Fibroblast of skin of left quadriceps (primary cell): ENCODE results near the gene ZNF277.

Experiments used
- DNase-seq, 2 experiments: peaks; one replicate each; pipeline ENCODE4 v3.0.0-alpha.2; 2013; ENCODE audit warnings: low read depth in 2 of 2

ZNF277 gene, protein sequence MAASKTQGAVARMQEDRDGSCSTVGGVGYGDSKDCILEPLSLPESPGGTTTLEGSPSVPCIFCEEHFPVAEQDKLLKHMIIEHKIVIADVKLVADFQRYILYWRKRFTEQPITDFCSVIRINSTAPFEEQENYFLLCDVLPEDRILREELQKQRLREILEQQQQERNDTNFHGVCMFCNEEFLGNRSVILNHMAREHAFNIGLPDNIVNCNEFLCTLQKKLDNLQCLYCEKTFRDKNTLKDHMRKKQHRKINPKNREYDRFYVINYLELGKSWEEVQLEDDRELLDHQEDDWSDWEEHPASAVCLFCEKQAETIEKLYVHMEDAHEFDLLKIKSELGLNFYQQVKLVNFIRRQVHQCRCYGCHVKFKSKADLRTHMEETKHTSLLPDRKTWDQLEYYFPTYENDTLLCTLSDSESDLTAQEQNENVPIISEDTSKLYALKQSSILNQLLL

DNA sequence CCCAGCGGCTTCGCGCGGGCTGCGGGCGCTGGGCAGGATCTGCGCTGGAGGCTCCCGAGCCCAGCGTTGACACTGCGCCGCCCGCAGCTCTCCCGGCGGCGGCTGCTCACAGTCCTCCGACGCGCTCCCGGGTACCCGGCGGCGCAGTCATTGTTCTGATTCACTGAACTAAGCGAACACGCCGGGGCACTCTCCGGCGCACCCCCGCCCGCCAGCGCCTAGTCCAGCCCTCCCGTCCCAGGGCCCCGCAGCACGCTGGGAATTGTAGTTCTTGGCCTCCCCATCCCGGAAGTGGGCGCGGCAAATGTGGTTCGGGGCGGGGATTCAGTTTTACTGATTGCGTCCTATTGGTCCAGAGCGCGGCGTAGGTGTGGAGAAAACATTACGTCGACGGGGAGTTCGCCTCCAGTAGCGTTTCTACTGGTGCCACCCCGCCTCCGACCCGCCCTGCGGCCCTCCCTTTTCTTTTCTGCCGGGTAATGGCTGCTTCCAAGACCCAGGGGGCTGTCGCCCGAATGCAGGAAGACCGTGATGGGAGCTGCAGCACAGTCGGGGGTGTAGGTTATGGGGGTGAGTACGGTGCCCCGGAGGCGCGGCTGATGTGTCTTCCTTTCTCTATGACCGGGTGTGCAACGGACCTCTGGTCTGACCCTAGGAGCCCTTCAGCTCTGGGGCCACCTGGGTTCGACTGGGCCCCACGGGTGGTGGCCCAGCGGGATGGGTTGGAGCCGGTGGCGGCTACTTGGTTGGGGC lies at the start of gene ZNF277, which contains the start of gene DOCK4:
Gene ZNF277 (plus strand): TSS at position 458 of the 753 bp plus-strand sequence. CDS start 22 bp downstream, at position 480.
Gene DOCK4 (minus strand): TSS at position 162 of the 753 bp plus-strand sequence. CDS start 261 bp downstream, outside the sequence.
- peak; percentile 99 for DNase-seq

GRCh38 chr7:112157072-112157471 lies 49.4 kb upstream of the ZNF277 start:
- DNase-seq: peak; percentile 53 to 62

DNA sequence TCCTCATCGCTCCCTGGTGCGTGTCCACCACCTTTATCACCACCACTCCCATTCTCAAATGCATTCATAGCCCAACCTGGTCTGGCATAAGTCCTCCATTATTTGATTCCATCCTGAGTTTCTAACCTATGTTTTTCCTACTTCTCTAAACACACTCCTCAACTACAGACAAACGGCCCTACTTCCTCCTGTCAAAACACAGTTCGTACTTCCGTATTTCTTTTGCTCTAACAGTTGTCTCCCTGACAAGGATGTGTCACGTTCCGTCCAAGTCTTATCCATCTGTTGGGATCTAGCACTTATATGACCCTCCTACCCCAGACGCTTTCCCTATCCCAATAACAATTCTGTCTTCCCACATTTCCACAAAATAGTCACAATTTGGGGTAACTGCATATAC lies 47.1 kb upstream of the ZNF277 start:
- DNase-seq: no peak

DNA sequence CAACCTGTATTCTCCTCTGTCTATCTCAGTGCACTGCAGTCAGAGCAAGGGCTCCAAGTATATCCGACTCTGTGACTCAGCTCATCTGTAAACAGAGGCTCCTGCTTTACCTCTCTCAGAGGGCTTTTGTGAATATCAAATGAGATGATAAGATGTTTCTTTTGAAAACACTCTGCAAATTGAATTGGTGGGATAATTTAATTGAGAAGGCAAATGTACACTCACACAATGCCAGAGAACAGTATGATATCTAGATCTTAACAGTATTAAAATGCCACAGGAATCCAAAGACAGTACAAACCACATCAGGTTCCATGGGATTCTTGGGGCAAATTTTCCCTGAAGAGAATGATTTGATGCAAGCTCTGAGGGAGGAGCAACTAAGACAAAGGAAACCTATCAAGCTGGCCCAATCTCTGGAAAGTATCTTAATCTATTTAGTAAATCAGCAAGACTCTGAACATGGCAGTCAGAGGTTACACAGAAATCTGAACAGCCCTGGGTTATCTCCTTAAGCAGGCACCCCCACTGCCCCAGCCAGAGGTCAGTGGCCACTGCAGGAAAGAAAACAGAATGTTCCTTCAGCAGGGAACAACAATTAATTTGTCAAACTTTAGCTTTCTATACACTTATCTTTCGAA lies 46.2 kb upstream of the ZNF277 start:
- DNase-seq: no peak

DNA sequence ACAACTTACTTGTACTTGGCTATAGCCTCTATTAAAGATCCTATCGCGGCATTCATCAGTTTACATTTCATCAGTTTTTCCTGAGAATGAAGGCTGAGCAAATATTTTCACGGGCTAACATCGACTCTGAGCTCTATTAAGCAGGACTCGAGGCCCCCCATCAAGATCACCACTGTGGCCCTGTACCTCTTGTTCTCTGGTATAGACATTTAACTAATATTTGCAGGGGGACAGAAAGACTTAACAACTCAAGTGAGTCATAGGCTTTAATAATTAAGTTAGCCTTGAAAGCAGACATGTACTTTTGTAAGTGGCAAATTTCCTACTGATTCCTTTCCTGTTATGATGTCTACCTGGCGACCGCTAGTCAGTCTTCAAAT lies 45.7 kb upstream of the ZNF277 start:
- no peak for DNase-seq

DNA sequence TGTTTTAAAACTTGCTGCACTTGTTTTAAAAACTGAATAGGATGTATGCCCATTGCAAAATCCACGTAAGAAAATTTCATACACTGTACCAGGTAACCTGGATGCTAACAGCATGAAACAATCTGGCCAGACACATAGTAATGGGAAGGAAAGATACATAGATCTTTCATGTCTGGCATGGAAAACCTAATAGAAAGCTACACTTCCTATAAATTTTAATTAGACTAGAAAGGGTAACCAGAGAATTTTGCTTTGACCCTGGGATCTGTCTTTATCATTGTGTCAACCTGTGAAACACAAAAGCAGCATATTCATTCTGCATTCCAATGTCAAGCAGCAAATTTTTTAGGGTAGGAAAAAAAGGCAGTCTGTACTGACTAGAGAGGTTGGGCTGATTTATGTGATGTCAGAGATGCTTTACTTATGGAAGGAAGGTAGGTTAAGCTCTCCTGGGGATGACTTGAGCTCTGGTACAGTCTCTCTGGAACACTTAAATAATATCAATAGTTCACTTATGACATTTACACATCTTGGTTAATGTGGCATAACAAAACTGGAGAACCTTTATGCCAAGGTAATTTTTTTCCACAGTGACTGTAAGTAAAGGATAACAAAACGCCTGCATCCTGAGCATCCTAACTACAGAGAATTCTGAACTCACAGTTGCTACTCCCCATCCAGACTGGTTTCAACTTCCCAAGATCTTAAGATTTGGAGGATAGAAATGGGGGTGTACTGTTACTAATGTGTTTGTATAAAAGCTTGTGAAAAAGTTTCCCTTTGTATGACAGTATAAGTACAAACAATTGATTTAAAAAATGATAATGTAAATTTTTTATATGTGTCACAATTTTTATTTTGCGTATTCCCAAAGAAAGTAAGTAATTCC lies 45.0 kb upstream of the ZNF277 start:
- DNase-seq: no peak

DNA sequence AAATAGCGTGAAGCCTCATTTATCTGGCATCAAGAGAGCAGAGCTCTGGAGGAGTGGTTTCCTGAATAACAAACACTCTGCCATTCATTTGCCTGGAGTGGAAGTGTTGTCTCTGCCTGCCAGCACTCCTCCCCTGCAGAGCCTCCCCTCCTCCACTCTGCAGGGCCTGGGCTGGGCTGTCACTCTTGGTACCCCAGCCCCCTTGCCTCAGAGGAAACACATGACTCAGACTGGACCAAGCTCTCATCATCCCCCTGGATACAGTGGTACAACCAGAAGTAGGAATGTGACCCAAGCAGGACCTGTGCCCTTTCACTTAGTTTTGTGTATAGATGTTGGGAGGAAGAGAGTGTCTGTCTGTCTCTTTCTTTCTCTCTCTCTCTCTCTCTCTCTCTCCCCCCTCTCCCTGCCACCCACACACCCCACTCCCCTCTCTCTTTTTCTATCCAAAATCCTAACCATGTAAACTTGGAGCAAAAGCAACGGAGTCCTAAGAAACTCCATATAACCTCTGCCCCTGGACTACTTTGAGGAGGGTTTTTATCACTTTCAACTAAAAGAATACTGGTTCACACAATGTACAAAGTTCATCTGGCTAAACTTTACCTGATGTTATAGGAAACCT lies 44.2 kb upstream of the ZNF277 start:
- no peak for DNase-seq

GRCh38 chr7:112162784-112163506 lies 43.5 kb upstream of the ZNF277 start:
- no peak for DNase-seq

- DNase-seq: no peak
Observed at GRCh38 chr7:112167147-112167546, 39.3 kb upstream of the ZNF277 start.

DNA sequence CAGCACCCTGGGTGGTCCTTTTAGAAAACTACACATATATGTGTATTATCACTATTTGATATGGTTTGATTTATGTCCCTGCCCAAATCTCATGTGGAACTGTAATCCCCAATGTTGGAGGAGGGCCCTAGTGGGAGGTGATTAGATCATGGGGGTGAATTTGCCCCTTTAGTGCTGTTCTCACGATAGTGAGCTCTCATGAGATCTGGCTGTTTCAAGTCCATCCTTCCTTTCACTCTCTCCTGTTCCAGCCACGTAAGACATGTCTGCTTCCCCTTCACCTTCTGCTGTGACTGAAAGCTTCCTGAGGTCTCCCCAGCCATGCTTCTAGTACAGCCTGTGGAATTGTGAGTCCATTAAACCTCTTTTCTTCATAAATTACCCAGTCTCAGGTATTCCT lies 37.6 kb upstream of the ZNF277 start:
- DNase-seq: no peak

DNA sequence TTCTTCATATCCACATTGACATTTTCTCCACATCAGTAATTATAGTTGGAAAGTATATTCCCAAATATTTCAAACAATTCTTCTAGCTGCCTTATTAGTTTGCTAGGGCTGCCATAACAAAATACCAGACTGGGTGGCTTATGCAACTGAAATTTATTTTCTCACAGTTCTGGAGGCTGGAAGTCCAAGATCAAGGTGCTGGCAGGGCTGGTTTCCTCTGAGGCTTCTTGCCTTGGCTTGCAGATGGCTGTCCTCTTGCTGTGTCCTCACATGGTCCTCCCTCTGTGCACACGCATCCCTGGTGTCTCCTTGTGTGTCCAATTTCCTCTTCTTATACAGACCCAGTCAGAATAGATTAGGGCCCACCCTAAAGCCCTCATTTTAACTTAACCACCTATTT lies 34.8 kb upstream of the ZNF277 start:
- no peak for DNase-seq

DNA sequence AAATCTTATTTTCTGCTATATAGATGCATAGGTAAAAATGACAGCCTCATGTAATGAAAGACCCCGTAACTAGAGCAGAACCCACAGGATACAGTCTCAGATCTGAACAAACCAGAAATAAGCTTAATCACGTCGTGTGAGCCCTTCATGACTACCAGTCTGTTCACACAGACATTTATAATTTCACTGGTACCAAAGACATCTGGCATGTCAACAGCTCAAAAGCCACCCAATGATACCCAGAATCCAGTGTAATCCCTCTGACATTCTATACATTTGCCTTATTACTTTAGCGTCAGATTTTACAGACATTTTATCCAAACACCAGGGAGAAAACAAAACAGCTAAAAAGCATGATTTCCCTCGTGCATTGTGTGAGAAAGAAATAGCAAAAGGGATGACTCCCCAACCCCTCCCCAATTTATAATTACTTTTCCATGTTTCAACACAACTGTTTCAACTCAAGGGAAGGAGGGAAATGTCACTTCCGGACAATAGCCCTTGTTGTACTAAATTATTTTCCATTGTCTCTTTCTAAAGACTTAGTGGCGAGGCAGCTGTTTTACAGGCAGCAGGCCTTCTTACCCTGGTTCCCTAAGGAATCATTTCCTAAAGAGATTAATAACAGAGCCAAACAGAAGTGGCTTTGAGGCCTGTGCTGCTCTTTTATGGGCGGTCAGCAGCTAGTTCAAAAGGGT lies 33.5 kb upstream of the ZNF277 start:
- no peak for DNase-seq

DNA sequence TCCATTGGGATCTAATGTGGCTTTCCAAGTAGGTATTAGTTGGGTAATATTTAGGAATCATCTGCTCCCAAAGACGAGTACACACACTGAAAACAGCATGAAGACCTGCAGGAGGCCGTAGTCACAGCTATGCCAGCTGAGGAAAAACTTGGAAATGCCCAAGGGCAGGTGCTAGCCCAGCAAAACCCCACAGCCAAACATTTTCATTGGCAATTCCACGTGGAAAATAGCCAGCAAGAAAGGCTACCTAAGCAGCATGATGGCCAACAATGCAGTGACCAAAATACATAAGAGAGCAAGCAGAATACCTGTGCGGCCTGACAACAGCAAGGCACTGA lies 33.0 kb upstream of the ZNF277 start:
- no peak for DNase-seq

DNA sequence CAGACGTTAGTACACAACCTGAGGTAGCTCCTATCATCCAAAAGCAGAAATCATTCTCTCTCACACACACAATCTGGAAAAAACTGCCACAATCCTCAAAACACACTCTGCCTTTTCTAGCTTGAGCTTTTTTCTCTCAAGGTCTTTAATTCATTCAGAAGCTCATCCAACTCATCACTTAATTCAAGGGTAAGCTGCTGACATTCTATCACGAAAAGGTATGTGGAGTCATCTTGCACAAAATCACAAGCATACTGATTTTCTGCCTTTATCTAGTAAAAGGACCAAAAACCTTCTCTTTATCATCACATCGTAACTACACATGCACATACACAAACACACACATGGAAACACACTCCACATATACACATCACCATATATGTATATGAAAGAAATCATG lies 32.3 kb upstream of the ZNF277 start:
- no peak for DNase-seq

GRCh38 chr7:112176241-112176640 lies 30.3 kb upstream of the ZNF277 start:
- no peak for DNase-seq

- no peak for DNase-seq
Observed at GRCh38 chr7:112176693-112177415, 29.6 kb upstream of the ZNF277 start.

- DNase-seq: no peak
Observed at GRCh38 chr7:112180223-112180622, 26.3 kb upstream of the ZNF277 start.

DNA sequence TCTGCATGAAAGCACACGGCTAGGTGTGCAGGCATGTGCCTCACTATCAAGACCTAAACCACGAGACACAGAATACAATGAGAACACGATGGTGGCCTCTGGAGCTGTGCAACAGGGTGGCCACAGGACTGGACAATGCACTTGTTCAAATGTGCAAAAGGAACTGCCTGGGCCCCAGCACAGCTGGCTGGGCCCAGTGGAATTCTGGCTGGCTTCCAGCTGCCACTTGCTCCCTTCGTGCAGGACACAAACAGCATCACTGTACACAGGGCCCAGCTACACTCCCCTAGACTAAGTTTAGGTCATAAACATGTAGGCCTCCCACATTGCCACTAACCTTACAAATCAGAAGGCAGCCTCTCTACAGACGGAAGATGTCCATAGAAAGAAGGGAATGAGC lies 23.7 kb upstream of the ZNF277 start:
- no peak for DNase-seq

GRCh38 chr7:112183266-112183665 lies 23.2 kb upstream of the ZNF277 start:
- no peak for DNase-seq
